H9 (cell line): ENCODE data around the gene OR6K2. TPM values are rescaled to one million over a fixed set of nuclear protein-coding genes. Genes with fewer than 3 reads are reported as not detected.

ENCODE experiments used
- DNase-seq: peaks from one replicate; pipeline ENCODE4 v3.0.0-alpha.2; 2017
- H2AFZ ChIP-seq: one replicate; pipeline ENCODE4 v1.6.1; 2013; ENCODE audit warnings: mild to moderate bottlenecking, low read length, control low read depth, moderate library complexity
- H2AK5ac ChIP-seq: 2 replicates; pipeline ENCODE4 v1.6.1; 2013; ENCODE audit warnings: low read length, control low read depth, mixed read lengths; ENCODE audit not compliant: insufficient read length
- H2BK120ac ChIP-seq: one replicate; pipeline ENCODE4 v1.6.1; 2013; ENCODE audit warnings: low read depth, mild to moderate bottlenecking, low read length, control low read depth, inconsistent platforms; ENCODE audit not compliant: poor library complexity, severe bottlenecking
- H2BK12ac ChIP-seq: 2 replicates; pipeline ENCODE4 v1.6.1; 2013; ENCODE audit warnings: low read length, control low read depth, mixed read lengths, low read depth; ENCODE audit not compliant: insufficient read length
- H2BK15ac ChIP-seq: 2 replicates; pipeline ENCODE4 v1.6.1; 2013; ENCODE audit warnings: low read depth, low read length, control low read depth
- H2BK20ac ChIP-seq: one replicate; pipeline ENCODE4 v1.6.1; 2013; ENCODE audit warnings: low read depth, mild to moderate bottlenecking, low read length, control low read depth, inconsistent platforms; ENCODE audit not compliant: poor library complexity, severe bottlenecking
- H2BK5ac ChIP-seq: 2 replicates; pipeline ENCODE4 v1.6.1; 2013; ENCODE audit warnings: low read length, control low read depth, mixed read lengths; ENCODE audit not compliant: insufficient read length
- H3K14ac ChIP-seq: 2 replicates; pipeline ENCODE4 v1.6.1; 2013; ENCODE audit warnings: low read length, control low read depth; ENCODE audit not compliant: insufficient read depth
- H3K18ac ChIP-seq: 2 replicates; pipeline ENCODE4 v1.6.1; 2013; ENCODE audit warnings: low read depth, mild to moderate bottlenecking, mixed read lengths, low read length, control low read depth; ENCODE audit not compliant: insufficient read length
- H3K23ac ChIP-seq: 2 replicates; pipeline ENCODE4 v1.6.1; 2013; ENCODE audit warnings: low read length, control low read depth, mixed read lengths, low read depth; ENCODE audit not compliant: insufficient read length
- H3K23me2 ChIP-seq: 2 replicates; pipeline ENCODE4 v1.6.1; 2013; ENCODE audit warnings: low read depth, mild to moderate bottlenecking, mixed read lengths, low read length, control low read depth; ENCODE audit not compliant: insufficient read length, poor library complexity, severe bottlenecking
- H3K27ac ChIP-seq: 2 replicates; pipeline ENCODE4 v1.5.1; 2013; ENCODE audit warnings: low read length, control low read depth, mixed read lengths, low read depth; ENCODE audit not compliant: insufficient read length
- H3K27me3 ChIP-seq: 2 replicates; pipeline ENCODE4 v1.6.1; 2013; ENCODE audit warnings: low read length, control low read depth, inconsistent platforms; ENCODE audit not compliant: insufficient read depth
- H3K4ac ChIP-seq: 2 replicates; pipeline ENCODE4 v1.6.1; 2013; ENCODE audit warnings: low read depth, mild to moderate bottlenecking, control low read depth, inconsistent platforms, low read length, moderate library complexity
- H3K4me1 ChIP-seq: 2 replicates; pipeline ENCODE4 v1.6.1; 2013; ENCODE audit warnings: low read length, control low read depth, inconsistent platforms; ENCODE audit not compliant: insufficient read depth
- H3K4me2 ChIP-seq: 2 replicates; pipeline ENCODE4 v1.6.1; 2013; ENCODE audit warnings: low read length, control low read depth, mixed read lengths; ENCODE audit not compliant: insufficient read length, insufficient read depth
- H3K56ac ChIP-seq: 2 replicates; pipeline ENCODE4 v1.6.1; 2013; ENCODE audit warnings: low read depth, mild to moderate bottlenecking, mixed read lengths, low read length, control low read depth; ENCODE audit not compliant: insufficient read length
- H3K79me1 ChIP-seq: 2 replicates; pipeline ENCODE4 v1.6.1; 2013; ENCODE audit warnings: low read depth, mild to moderate bottlenecking, moderate library complexity, low read length, control low read depth, inconsistent platforms; ENCODE audit not compliant: insufficient read depth, poor library complexity, severe bottlenecking
- H3K79me2 ChIP-seq: 2 replicates; pipeline ENCODE4 v1.6.1; 2013; ENCODE audit warnings: low read length, control low read depth, inconsistent platforms; ENCODE audit not compliant: insufficient read depth
- H3K9ac ChIP-seq: 2 replicates; pipeline ENCODE4 v1.6.1; 2013; ENCODE audit warnings: low read length, control low read depth, mixed read lengths; ENCODE audit not compliant: insufficient read length; ENCODE audit errors: extremely low read depth
- H3K9me3 ChIP-seq: one replicate; pipeline ENCODE4 v1.6.1; 2013; ENCODE audit warnings: low read depth, low read length, inconsistent platforms; ENCODE audit not compliant: control insufficient read depth
- H3T11ph ChIP-seq: one replicate; pipeline ENCODE4 v1.6.1; 2013; ENCODE audit warnings: mild to moderate bottlenecking, low read length, control low read depth, inconsistent platforms
- H4K20me1 ChIP-seq: one replicate; pipeline ENCODE4 v1.6.1; 2013; ENCODE audit not compliant: control insufficient read depth, insufficient read length, insufficient read depth
- H4K5ac ChIP-seq: 2 replicates; pipeline ENCODE4 v1.6.1; 2013; ENCODE audit warnings: low read depth, mild to moderate bottlenecking, mixed read lengths, low read length, control low read depth; ENCODE audit not compliant: insufficient read length
- H4K8ac ChIP-seq: replicated peaks from 2 replicates; pipeline ENCODE4 v1.6.1; 2013; ENCODE audit warnings: low read length, control low read depth, mixed read lengths, low read depth; ENCODE audit not compliant: insufficient read length
- H4K91ac ChIP-seq: 2 replicates; pipeline ENCODE4 v1.6.1; 2013; ENCODE audit warnings: low read depth, mild to moderate bottlenecking, moderate library complexity, mixed read lengths, low read length, control low read depth; ENCODE audit not compliant: insufficient read length
- H3K27ac Mint-ChIP-seq, 3 experiments: 2 replicates in 2 of 3; 3 replicates in 1 of 3; pipeline ENCODE4 v1.8.0; 2020 to 2021; ENCODE audit warnings: mixed read lengths in 3 of 3, mild to moderate bottlenecking in 1 of 3, moderate library complexity in 1 of 3
- H3K27me3 Mint-ChIP-seq: 2 replicates; pipeline ENCODE4 v1.8.0; 2021; ENCODE audit warnings: low read depth, mild to moderate bottlenecking, moderate library complexity, mixed read lengths
- H3K36me3 Mint-ChIP-seq, 3 experiments: 2 replicates in 2 of 3; 3 replicates in 1 of 3; pipeline ENCODE4 v1.8.0; 2020 to 2021; ENCODE audit warnings: low read depth in 3 of 3, mixed read lengths in 3 of 3; ENCODE audit not compliant: insufficient read depth in 1 of 3
- H3K4me1 Mint-ChIP-seq, 2 experiments: 2 replicates each; pipeline ENCODE4 v1.8.0; 2020; ENCODE audit warnings: mixed read lengths in 2 of 2
- H3K4me3 Mint-ChIP-seq, 2 experiments: 2 replicates in 1 of 2; 3 replicates in 1 of 2; pipeline ENCODE4 v1.8.0; 2020 to 2021; ENCODE audit warnings: mild to moderate bottlenecking in 2 of 2, mixed read lengths in 2 of 2, moderate library complexity in 1 of 2
- H3K9me3 Mint-ChIP-seq, 2 experiments: 2 replicates in 1 of 2; 3 replicates in 1 of 2; pipeline ENCODE4 v1.8.0; 2020; ENCODE audit warnings: mild to moderate bottlenecking in 2 of 2, mixed read lengths in 2 of 2, moderate library complexity in 1 of 2
- WGBS: extraction: QIAGEN DNeasy Blood & Tissue Kit; methylation state at CpG from one replicate; pipeline ENCODE4 v1.1.7; 2013; ENCODE audit warnings: missing lambda C conversion rate, low lambda C conversion rate, mixed read lengths; ENCODE audit not compliant: insufficient read length; ENCODE audit errors: extremely low coverage; 5-methylcytosine and 5-hydroxymethylcytosine counted together
- total RNA-seq: library from RNA; stranded (reverse); gene quantifications from 2 replicates; pipeline ENCODE4 v1.2.1, GENCODE V29; 2021
- TF ChIP-seq, protein P1 (sequence below): fragments of 200-600 bp; sonication (generic); conservative IDR thresholded peaks from 3 replicates; pipeline ENCODE4 v1.8.0; 2021; ENCODE audit warnings: antibody characterized with exemption, mild to moderate bottlenecking

The OR6K2 gene
- total RNA-seq, 1 experiment from 2014 or later = not detected

DNA sequence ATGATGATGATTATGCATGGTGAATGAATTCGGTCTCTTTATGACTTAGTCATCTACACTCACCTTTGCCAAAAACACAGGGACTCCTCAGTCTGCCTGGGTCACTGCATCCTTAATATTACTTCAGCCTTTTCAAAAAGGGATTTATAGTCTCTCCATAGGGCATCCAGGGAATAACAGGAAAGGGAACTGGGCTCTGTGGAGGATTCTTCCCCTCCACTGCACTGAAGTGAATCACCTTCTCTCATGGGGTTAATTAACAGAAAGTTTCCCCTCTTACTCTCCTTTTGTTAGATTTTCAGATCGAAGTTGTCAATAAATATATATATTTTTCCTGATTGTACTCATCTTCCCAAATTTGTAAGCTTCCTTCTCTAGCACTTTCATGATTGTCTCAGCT lies 20.2 kb upstream of the OR6K2 start, which contains the start of gene OR6K3:
TSS of gene OR6K3 (minus strand) at position 101 of the 400 bp plus-strand sequence. CDS start 2,605 bp downstream, outside the sequence.
- Histone ChIP-seq H2BK20ac (no peak within 1 kb of the TSS), H3K23me2 (no peaks in the 10 kb centered on the region), H2AK5ac (no peak within 1 kb of the TSS), H3K4me2 (no peak within 1 kb of the TSS), H3T11ph (no peak within 1 kb of the TSS), H3K27me3 (no peaks in the 10 kb centered on the region), H2BK15ac (no peak within 1 kb of the TSS), H3K79me2 (no peaks in the 10 kb centered on the region), H4K20me1 (no peaks in the 10 kb centered on the region), H2AFZ (no peak within 1 kb of the TSS), H3K9me3 (no peaks in the 10 kb centered on the region), H3K79me1 (no peaks in the 10 kb centered on the region), H2BK5ac (no peak within 1 kb of the TSS), H3K4ac (no peak within 1 kb of the TSS), H3K4me1 (no peaks in the 10 kb centered on the region), H3K27ac (no peak within 1 kb of the TSS), H4K91ac (no peak within 1 kb of the TSS), H3K18ac (no peak within 1 kb of the TSS), H3K9ac (no peak within 1 kb of the TSS), H4K8ac (no peak within 1 kb of the TSS), H2BK12ac (no peak within 1 kb of the TSS), H3K56ac (no peak within 1 kb of the TSS), H3K14ac (no peak within 1 kb of the TSS), H3K23ac (no peak within 1 kb of the TSS), H4K5ac (no peak within 1 kb of the TSS), H2BK120ac (no peak within 1 kb of the TSS)
- no peaks in the 10 kb centered on the region; the same call in 1 of the 2 replicates for H3K27me3 Mint-ChIP-seq
- H3K27ac Mint-ChIP-seq = no peak within 1 kb of the TSS
- no peaks in the 10 kb centered on the region for H3K36me3 Mint-ChIP-seq
- H3K4me3 Mint-ChIP-seq = no peak within 1 kb of the TSS
- no CpG with 5 or more reads among the region's 2 CpGs for WGBS
- H3K4me1 Mint-ChIP-seq = no peaks in the 10 kb centered on the region
- DNase-seq = no peak
- no peaks in the 10 kb centered on the region for H3K9me3 Mint-ChIP-seq
- TF ChIP-seq, protein P1, sequence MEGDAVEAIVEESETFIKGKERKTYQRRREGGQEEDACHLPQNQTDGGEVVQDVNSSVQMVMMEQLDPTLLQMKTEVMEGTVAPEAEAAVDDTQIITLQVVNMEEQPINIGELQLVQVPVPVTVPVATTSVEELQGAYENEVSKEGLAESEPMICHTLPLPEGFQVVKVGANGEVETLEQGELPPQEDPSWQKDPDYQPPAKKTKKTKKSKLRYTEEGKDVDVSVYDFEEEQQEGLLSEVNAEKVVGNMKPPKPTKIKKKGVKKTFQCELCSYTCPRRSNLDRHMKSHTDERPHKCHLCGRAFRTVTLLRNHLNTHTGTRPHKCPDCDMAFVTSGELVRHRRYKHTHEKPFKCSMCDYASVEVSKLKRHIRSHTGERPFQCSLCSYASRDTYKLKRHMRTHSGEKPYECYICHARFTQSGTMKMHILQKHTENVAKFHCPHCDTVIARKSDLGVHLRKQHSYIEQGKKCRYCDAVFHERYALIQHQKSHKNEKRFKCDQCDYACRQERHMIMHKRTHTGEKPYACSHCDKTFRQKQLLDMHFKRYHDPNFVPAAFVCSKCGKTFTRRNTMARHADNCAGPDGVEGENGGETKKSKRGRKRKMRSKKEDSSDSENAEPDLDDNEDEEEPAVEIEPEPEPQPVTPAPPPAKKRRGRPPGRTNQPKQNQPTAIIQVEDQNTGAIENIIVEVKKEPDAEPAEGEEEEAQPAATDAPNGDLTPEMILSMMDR = no peak
